HUES6 (cell line): ENCODE measurements around the gene PPIL6.
A peak's percentile ranks its signal among the peaks of the same experiment; 100 is the strongest.

ENCODE experiments used
- H3K27ac ChIP-seq: 2 replicates; pipeline ENCODE4 v1.7.0; 2013; ENCODE audit warnings: low read depth, mild to moderate bottlenecking, low read length, inconsistent platforms
- H3K27me3 ChIP-seq: 2 replicates; pipeline ENCODE4 v1.6.1; 2013; ENCODE audit warnings: low read length; ENCODE audit not compliant: control insufficient read depth, insufficient read depth
- H3K36me3 ChIP-seq: 2 replicates; pipeline ENCODE4 v1.6.1; 2013; ENCODE audit warnings: low read length; ENCODE audit not compliant: control insufficient read depth, insufficient read depth
- H3K4me1 ChIP-seq: 2 replicates; pipeline ENCODE4 v1.6.1; 2013; ENCODE audit warnings: low read length; ENCODE audit not compliant: control insufficient read depth, insufficient read depth
- H3K4me3 ChIP-seq: 2 replicates; pipeline ENCODE4 v1.5.1; 2013; ENCODE audit warnings: low read depth, low read length
- H3K9ac ChIP-seq: one replicate; pipeline ENCODE4 v1.6.1; 2013; ENCODE audit warnings: mild to moderate bottlenecking, low read length
- H3K9me3 ChIP-seq: 2 replicates; pipeline ENCODE4 v1.6.1; 2013; ENCODE audit warnings: low read depth, low read length; ENCODE audit not compliant: control insufficient read depth, insufficient read depth

PPIL6 gene

GRCh38 chr6:109393157-109393885, 47.1 kb downstream of the PPIL6 start:
- Histone ChIP-seq H3K9ac (no peak overlapping the region), H3K4me1 (no peaks in the 10 kb centered on the region), H3K36me3 (no peaks in the 10 kb centered on the region), H3K4me3 (no peak overlapping the region), H3K27me3 (no peaks in the 10 kb centered on the region), H3K9me3 (no peaks in the 10 kb centered on the region), H3K27ac (no peak overlapping the region)

- no peaks in the 10 kb centered on the region for H3K4me1 ChIP-seq
- H3K9me3 ChIP-seq = no peaks in the 10 kb centered on the region
- H3K4me3 ChIP-seq = no peak overlapping the region
- no peak overlapping the region for H3K27ac ChIP-seq
- H3K27me3 ChIP-seq = no peaks in the 10 kb centered on the region
- H3K36me3 ChIP-seq = no peaks in the 10 kb centered on the region
- H3K9ac ChIP-seq = no peak overlapping the region
These were observed 50.7 kb downstream of the PPIL6 start for GRCh38 chr6:109389650-109390274.

- no peak overlapping the region for H3K9ac ChIP-seq
- no peaks in the 10 kb centered on the region for H3K9me3 ChIP-seq
- peaks cover 8% of the 10 kb centered on the region; the same call in 1 of the 2 replicates for H3K4me1 ChIP-seq
- H3K4me3 ChIP-seq = no peak overlapping the region
- H3K27me3 ChIP-seq = no peaks in the 10 kb centered on the region
- H3K36me3 ChIP-seq = no peaks in the 10 kb centered on the region
- no peak overlapping the region for H3K27ac ChIP-seq
These were observed 52.2 kb downstream of the PPIL6 start for GRCh38 chr6:109388265-109388664.

GRCh38 chr6:109383438-109383940, 56.9 kb downstream of the PPIL6 start:
- H3K4me3 ChIP-seq = peak overlapping the region; percentile 99
- no peak overlapping the region; the same call in 1 of the 2 replicates for H3K27ac ChIP-seq
- no peaks in the 10 kb centered on the region for H3K27me3 ChIP-seq
- H3K4me1 ChIP-seq = peaks cover 18% of the 10 kb centered on the region
- no peaks in the 10 kb centered on the region for H3K9me3 ChIP-seq
- peaks cover 6% of the 10 kb centered on the region; the same call in 1 of the 2 replicates for H3K36me3 ChIP-seq
- peak overlapping the region; percentile 99 for H3K9ac ChIP-seq

- H3K4me1 ChIP-seq = peaks cover 18% of the 10 kb centered on the region
- H3K4me3 ChIP-seq = peak overlapping the region; percentile 99
- no peaks in the 10 kb centered on the region for H3K27me3 ChIP-seq
- H3K9ac ChIP-seq = peak overlapping the region; percentile 99
- H3K27ac ChIP-seq = peak overlapping the region; percentile 100
- peaks cover 13% of the 10 kb centered on the region for H3K36me3 ChIP-seq
- no peaks in the 10 kb centered on the region for H3K9me3 ChIP-seq
These were observed 57.6 kb downstream of the PPIL6 start for GRCh38 chr6:109382576-109383437.

- Histone ChIP-seq H3K27me3 (no peaks in the 10 kb centered on the region), H3K36me3 (peaks cover 21% of the 10 kb centered on the region), H3K27ac (peak within 1 kb of the TSS; percentile 100), H3K4me3 (peak within 1 kb of the TSS; percentile 99), H3K4me1 (peaks cover 18% of the 10 kb centered on the region), H3K9me3 (no peaks in the 10 kb centered on the region), H3K9ac (peak within 1 kb of the TSS; percentile 99)
These were observed 58.5 kb downstream of the PPIL6 start, which contains the start of gene CD164 for GRCh38 chr6:109381747-109382575. Gene CD164, minus strand, starts transcription at chr6:109382467. Its CDS starts 89 bp downstream, at chr6:109382378.

- peaks cover 29% of the 10 kb centered on the region for H3K36me3 ChIP-seq
- peaks cover 18% of the 10 kb centered on the region for H3K4me1 ChIP-seq
- H3K27me3 ChIP-seq = no peaks in the 10 kb centered on the region
- no peaks in the 10 kb centered on the region for H3K9me3 ChIP-seq
- H3K4me3 ChIP-seq = peak overlapping the region; percentile 99
- peak overlapping the region; percentile 100 for H3K27ac ChIP-seq
- H3K9ac ChIP-seq = peak overlapping the region; percentile 99
These were observed 59.2 kb downstream of the PPIL6 start for GRCh38 chr6:109381061-109381746.

- Histone ChIP-seq H3K4me1 (peaks cover 18% of the 10 kb centered on the region), H3K9me3 (no peaks in the 10 kb centered on the region), H3K36me3 (peaks cover 44% of the 10 kb centered on the region), H3K9ac (no peak overlapping the region), H3K27ac (no peak overlapping the region), H3K4me3 (peak overlapping the region; percentile 99), H3K27me3 (no peaks in the 10 kb centered on the region)
These were observed 60.7 kb downstream of the PPIL6 start for GRCh38 chr6:109379711-109380110.

GRCh38 chr6:109377717-109378116, 62.7 kb downstream of the PPIL6 start:
- peaks cover 10% of the 10 kb centered on the region for H3K4me1 ChIP-seq
- no peaks in the 10 kb centered on the region for H3K9me3 ChIP-seq
- H3K27ac ChIP-seq = no peak overlapping the region
- H3K4me3 ChIP-seq = no peak overlapping the region
- H3K27me3 ChIP-seq = no peaks in the 10 kb centered on the region
- no peak overlapping the region for H3K9ac ChIP-seq
- H3K36me3 ChIP-seq = peaks cover 63% of the 10 kb centered on the region
